GM23248 (cell line): ENCODE measurements around the gene DLX2.

ENCODE experiments used
- EZH2 ChIP-seq: fragments of 200-600 bp; sonication (generic); IDR thresholded peaks from 2 replicates; pipeline ENCODE4 v1.6.1; 2018; ENCODE audit warnings: antibody characterized with exemption, mild to moderate bottlenecking; ENCODE audit not compliant: insufficient read depth, poor library complexity, severe bottlenecking
- EZH2phosphoT487 ChIP-seq: fragments of 200-600 bp; sonication (generic); IDR thresholded peaks from 2 replicates; pipeline ENCODE4 v1.6.1; 2018; ENCODE audit warnings: antibody characterized with exemption, moderate library complexity, mild to moderate bottlenecking, low read depth; ENCODE audit not compliant: insufficient read depth

DNA sequence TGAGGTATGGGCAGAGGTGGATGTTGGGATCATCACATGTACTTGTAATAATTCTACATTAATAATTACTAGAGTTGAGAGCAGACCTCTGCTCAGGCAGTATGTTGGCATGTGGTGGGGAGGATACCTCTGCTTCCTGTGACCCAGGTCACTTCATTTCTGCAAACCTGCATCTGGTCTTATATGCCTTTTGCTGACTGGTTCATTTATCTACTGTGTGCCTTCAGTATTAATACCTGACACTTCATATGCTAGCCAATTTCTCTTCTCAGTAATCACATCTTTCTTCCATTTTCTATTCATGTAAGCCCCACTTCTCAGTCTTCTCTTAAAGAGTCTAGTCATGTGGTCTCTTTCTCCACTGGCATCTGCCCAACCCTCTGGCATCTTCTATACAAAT lies 41.1 kb upstream of the DLX2 start:
- no peak for TF ChIP-seq EZH2
- TF ChIP-seq EZH2phosphoT487, result no peak
